Neural progenitor cell (in vitro differentiated cells): ENCODE results near the gene POLH. TPM values are rescaled to one million over a fixed set of nuclear protein-coding genes. Genes with fewer than 3 reads are reported as not detected.

Source experiments
- DNase-seq: peaks from one replicate; pipeline ENCODE4 v3.0.0-alpha.2; 2016; ENCODE audit warnings: low spot score
- H2AFZ ChIP-seq: fragments of 200-600 bp; sonication (generic); replicated peaks from 2 replicates; pipeline ENCODE4 v1.6.1; 2016; ENCODE audit warnings: antibody characterized with exemption
- H3F3A ChIP-seq: fragments of 200-600 bp; sonication (generic); 2 replicates; pipeline ENCODE4 v1.6.1; 2016; ENCODE audit warnings: antibody characterized with exemption, low read depth
- H3K27ac ChIP-seq: fragments of 200-600 bp; sonication (generic); 2 replicates; pipeline ENCODE4 v1.5.1; 2016; ENCODE audit warnings: mild to moderate bottlenecking
- H3K27me3 ChIP-seq: fragments of 200-600 bp; sonication (generic); 2 replicates; pipeline ENCODE4 v1.6.1; 2016; ENCODE audit warnings: mild to moderate bottlenecking, moderate library complexity
- H3K36me3 ChIP-seq: fragments of 200-600 bp; sonication (generic); 2 replicates; pipeline ENCODE4 v1.5.1; 2016
- H3K4me1 ChIP-seq: fragments of 200-600 bp; sonication (generic); 2 replicates; pipeline ENCODE4 v1.6.1; 2016; ENCODE audit warnings: mixed run types
- H3K4me2 ChIP-seq: fragments of 200-600 bp; sonication (generic); 2 replicates; pipeline ENCODE4 v1.6.1; 2016
- H3K4me3 ChIP-seq: fragments of 200-600 bp; sonication (generic); 2 replicates; pipeline ENCODE4 v1.5.1; 2016
- H3K79me2 ChIP-seq: fragments of 200-600 bp; sonication (generic); 2 replicates; pipeline ENCODE4 v1.6.1; 2016; ENCODE audit warnings: low read depth
- H3K9ac ChIP-seq: fragments of 200-600 bp; sonication (generic); 2 replicates; pipeline ENCODE4 v1.6.1; 2016
- H3K9me3 ChIP-seq: fragments of 200-600 bp; sonication (generic); 2 replicates; pipeline ENCODE4 v1.5.1; 2016; ENCODE audit warnings: low read depth
- H4K20me1 ChIP-seq: fragments of 200-600 bp; sonication (generic); 2 replicates; pipeline ENCODE4 v1.6.1; 2016; ENCODE audit warnings: low read depth
- H3K27ac Mint-ChIP-seq: 3 replicates; pipeline ENCODE4 v1.8.0; 2021; ENCODE audit warnings: mixed read lengths
- H3K27me3 Mint-ChIP-seq: 2 replicates; pipeline ENCODE4 v1.8.0; 2022; ENCODE audit warnings: low read depth, mild to moderate bottlenecking, inconsistent platforms, moderate library complexity, mixed read lengths; ENCODE audit not compliant: insufficient read depth
- H3K36me3 Mint-ChIP-seq: 3 replicates; pipeline ENCODE4 v1.8.0; 2021; ENCODE audit warnings: mixed read lengths
- H3K4me1 Mint-ChIP-seq: 3 replicates; pipeline ENCODE4 v1.8.0; 2021; ENCODE audit warnings: mixed read lengths
- H3K4me3 Mint-ChIP-seq: 3 replicates; pipeline ENCODE4 v1.8.0; 2021; ENCODE audit warnings: mild to moderate bottlenecking, moderate library complexity, mixed read lengths
- H3K9me3 Mint-ChIP-seq: 3 replicates; pipeline ENCODE4 v1.8.0; 2020; ENCODE audit warnings: mixed read lengths
- EZH2 ChIP-seq: fragments of 200-600 bp; sonication (generic); IDR thresholded peaks from 2 replicates; pipeline ENCODE4 v1.6.1; 2017; ENCODE audit warnings: antibody characterized with exemption, mild to moderate bottlenecking, moderate library complexity
- EZH2phosphoT487 ChIP-seq: fragments of 200-600 bp; sonication (generic); IDR thresholded peaks from 2 replicates; pipeline ENCODE4 v1.6.1; 2017; ENCODE audit warnings: antibody characterized with exemption
- total RNA-seq: library from RNA; depleted of rRNA; stranded (reverse); fragments of >200 nt; gene quantifications from 2 replicates; pipeline ENCODE4 v1.2.3, GENCODE V29; 2015; ENCODE audit warnings: low replicate concordance
- TF ChIP-seq, protein P1 (sequence below): fragments of 200-600 bp; sonication (generic); IDR thresholded peaks from 2 replicates; pipeline ENCODE4 v1.5.1; 2017; ENCODE audit warnings: antibody characterized with exemption, mild to moderate bottlenecking

POLH gene
- total RNA-seq, 1 donor from 2014 or later, result 17.0 TPM

DNA sequence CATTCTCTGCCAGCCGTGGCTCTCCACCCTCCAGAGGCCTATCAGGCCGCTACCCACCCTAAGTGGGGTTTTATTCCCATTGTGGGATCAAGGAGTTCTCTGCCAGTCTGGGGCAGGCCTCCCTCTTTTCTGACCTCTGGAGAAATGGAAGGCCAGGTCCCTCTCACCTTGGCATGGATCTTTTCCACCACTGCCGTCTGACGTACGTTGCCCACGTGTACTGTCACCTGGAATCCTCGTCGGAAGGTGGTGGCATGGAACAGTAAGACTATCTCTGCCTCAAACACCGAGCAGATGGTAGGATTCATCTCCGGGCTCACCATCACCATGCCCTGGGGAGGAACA, 45.8 kb downstream of the POLH start:
- Mint-ChIP-seq H3K36me3 (peaks cover 42% of the 10 kb centered on the region), H3K9me3 (no peaks in the 10 kb centered on the region), H3K27ac (peak overlapping the region; percentile 62), H3K27me3 (no peaks in the 10 kb centered on the region), H3K4me3 (no peak overlapping the region), H3K4me1 (peaks cover under 1% of the 10 kb centered on the region)
- Histone ChIP-seq H3K27ac (no peak overlapping the region), H3K36me3 (no peaks in the 10 kb centered on the region), H3K27me3 (no peaks in the 10 kb centered on the region), H3K4me3 (no peak overlapping the region), H3K79me2 (no peaks in the 10 kb centered on the region), H3K9ac (no peak overlapping the region), H3K9me3 (no peaks in the 10 kb centered on the region), H3K4me2 (no peak overlapping the region), H2AFZ (no peak overlapping the region), H3K4me1 (no peaks in the 10 kb centered on the region), H3F3A (peaks cover 13% of the 10 kb centered on the region), H4K20me1 (peaks cover under 1% of the 10 kb centered on the region)
- no peak for DNase-seq
- TF ChIP-seq EZH2phosphoT487, result no peak
- TF ChIP-seq, protein P1, sequence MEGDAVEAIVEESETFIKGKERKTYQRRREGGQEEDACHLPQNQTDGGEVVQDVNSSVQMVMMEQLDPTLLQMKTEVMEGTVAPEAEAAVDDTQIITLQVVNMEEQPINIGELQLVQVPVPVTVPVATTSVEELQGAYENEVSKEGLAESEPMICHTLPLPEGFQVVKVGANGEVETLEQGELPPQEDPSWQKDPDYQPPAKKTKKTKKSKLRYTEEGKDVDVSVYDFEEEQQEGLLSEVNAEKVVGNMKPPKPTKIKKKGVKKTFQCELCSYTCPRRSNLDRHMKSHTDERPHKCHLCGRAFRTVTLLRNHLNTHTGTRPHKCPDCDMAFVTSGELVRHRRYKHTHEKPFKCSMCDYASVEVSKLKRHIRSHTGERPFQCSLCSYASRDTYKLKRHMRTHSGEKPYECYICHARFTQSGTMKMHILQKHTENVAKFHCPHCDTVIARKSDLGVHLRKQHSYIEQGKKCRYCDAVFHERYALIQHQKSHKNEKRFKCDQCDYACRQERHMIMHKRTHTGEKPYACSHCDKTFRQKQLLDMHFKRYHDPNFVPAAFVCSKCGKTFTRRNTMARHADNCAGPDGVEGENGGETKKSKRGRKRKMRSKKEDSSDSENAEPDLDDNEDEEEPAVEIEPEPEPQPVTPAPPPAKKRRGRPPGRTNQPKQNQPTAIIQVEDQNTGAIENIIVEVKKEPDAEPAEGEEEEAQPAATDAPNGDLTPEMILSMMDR, result no peak
- no peak for TF ChIP-seq EZH2

DNA sequence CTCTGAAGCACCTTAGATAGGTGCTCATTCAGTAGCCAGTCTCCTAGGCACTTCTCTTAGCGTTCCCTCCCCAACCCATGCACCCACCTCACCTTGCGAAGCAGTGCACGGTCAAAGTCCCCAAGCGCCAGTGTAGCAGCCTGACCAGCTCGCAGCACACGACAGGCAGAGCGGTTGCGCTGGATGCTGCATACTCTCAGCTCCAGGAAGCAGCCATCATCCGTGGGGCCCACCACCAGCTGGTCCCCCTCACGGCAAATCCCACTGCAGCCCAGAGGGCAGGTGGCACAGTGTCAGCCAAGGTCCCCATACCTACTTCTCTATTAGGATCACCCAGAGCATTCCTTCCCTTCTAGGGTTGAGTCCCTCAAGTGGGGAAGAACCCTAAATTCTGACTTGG, 46.6 kb downstream of the POLH start:
- H3K4me3 Mint-ChIP-seq, result no peak overlapping the region

DNA sequence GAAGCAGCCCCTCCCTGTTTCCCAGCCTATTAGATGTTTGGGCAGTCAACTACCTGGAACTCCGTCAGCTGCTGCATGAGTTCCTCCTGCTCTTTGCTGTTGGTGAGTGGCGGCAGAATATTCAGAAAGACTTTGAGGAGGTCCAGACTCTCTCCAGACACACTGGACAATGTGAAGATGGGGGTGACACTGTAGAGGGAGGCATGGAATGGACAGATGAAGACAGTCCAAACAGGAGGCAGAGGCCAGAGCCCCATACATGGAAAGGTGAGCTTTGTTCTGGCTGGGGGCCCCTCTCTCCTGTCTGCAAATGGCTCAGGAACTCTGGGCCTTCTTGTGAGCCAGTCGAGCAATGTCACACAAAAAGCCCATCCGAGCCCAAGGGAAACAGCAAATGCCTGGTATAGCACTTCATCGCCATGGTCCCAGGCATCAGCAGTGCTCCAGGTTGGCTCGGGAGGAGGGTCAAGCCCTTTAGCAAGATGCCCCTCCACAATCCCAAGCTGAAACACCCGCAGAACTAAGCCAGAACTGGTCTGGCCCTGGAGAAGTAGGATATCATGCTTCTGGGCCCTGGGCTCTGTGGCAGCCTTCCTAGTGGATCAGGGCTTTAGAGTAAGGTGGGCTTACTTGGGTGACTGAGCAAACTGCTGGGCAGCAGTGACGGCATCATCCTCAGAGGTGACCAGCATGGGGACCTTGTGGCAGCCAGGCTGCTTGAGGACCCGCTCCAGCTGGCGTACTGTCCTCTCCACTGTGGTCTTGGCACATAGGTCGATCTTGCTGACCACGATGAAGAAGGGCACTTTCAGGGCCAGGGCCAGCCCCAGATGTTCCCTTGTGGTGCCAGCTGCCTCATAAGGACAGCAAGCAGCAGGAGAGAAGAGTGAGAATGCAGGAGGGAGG, 48.1 kb downstream of the POLH start:
- Histone ChIP-seq H3K27me3 (no peaks in the 10 kb centered on the region), H4K20me1 (peaks cover 10% of the 10 kb centered on the region), H3K79me2 (peaks cover 19% of the 10 kb centered on the region), H3F3A (peaks cover 14% of the 10 kb centered on the region), H3K4me2 (no peak overlapping the region), H3K9ac (no peak overlapping the region), H3K4me1 (peaks cover 3% of the 10 kb centered on the region), H3K36me3 (no peaks in the 10 kb centered on the region), H3K9me3 (no peaks in the 10 kb centered on the region), H3K4me3 (no peak overlapping the region), H2AFZ (no peak overlapping the region), H3K27ac (no peak overlapping the region)
- Mint-ChIP-seq H3K4me1 (peaks cover 16% of the 10 kb centered on the region), H3K36me3 (peaks cover 51% of the 10 kb centered on the region), H3K27me3 (no peaks in the 10 kb centered on the region), H3K9me3 (no peaks in the 10 kb centered on the region), H3K27ac (peak overlapping the region; percentile 4), H3K4me3 (no peak overlapping the region)
- DNase-seq, result no peak
- TF ChIP-seq, protein P1, result no peak

More for the DNA sequence above, 46.6 kb downstream of the POLH start:
- Histone ChIP-seq H2AFZ (no peak overlapping the region), H3K36me3 (no peaks in the 10 kb centered on the region), H3K4me3 (no peak overlapping the region), H3K4me1 (no peaks in the 10 kb centered on the region), H3K4me2 (no peak overlapping the region), H3K79me2 (peaks cover 6% of the 10 kb centered on the region), H3F3A (peaks cover 9% of the 10 kb centered on the region), H3K9me3 (no peaks in the 10 kb centered on the region), H3K27ac (no peak overlapping the region), H4K20me1 (peaks cover 7% of the 10 kb centered on the region), H3K27me3 (no peaks in the 10 kb centered on the region), H3K9ac (no peak overlapping the region)
- no peak for DNase-seq
- Mint-ChIP-seq H3K4me1 (peaks cover 8% of the 10 kb centered on the region), H3K27me3 (no peaks in the 10 kb centered on the region), H3K9me3 (no peaks in the 10 kb centered on the region), H3K27ac (no peak overlapping the region), H3K36me3 (peaks cover 48% of the 10 kb centered on the region)
- TF ChIP-seq, protein P1, result no peak
- no peak for TF ChIP-seq EZH2phosphoT487
